Osteoblast (primary cell): ENCODE measurements around the gene SLC2A9. TPM values are rescaled to one million over a fixed set of nuclear protein-coding genes. Genes with fewer than 3 reads are reported as not detected.

ENCODE experiments used
- DNase-seq: peaks from one replicate; pipeline ENCODE4 v3.0.0; 2011; ENCODE audit warnings: low spot score, mixed read lengths; ENCODE audit not compliant: insufficient read length; ENCODE audit errors: missing footprints
- H2AFZ ChIP-seq: 2 replicates; pipeline ENCODE4 v1.6.0; 2011; ENCODE audit warnings: mild to moderate bottlenecking, low read length
- H3K27ac ChIP-seq: 2 replicates; pipeline ENCODE4 v1.5.1; 2011; ENCODE audit warnings: mild to moderate bottlenecking, low read depth, low read length, moderate library complexity
- H3K27me3 ChIP-seq: 2 replicates; pipeline ENCODE4 v1.6.0; 2012; ENCODE audit warnings: mild to moderate bottlenecking, control low read depth, inconsistent platforms, low read length, moderate library complexity; ENCODE audit not compliant: insufficient read depth
- H3K36me3 ChIP-seq: 2 replicates; pipeline ENCODE4 v1.5.1; 2011; ENCODE audit warnings: mild to moderate bottlenecking, low read length, control low read depth, moderate library complexity; ENCODE audit not compliant: insufficient read depth
- H3K4me1 ChIP-seq: 2 replicates; pipeline ENCODE4 v1.5.1; 2011; ENCODE audit warnings: mild to moderate bottlenecking, low read length, control low read depth, moderate library complexity; ENCODE audit not compliant: insufficient read depth
- H3K4me2 ChIP-seq: 2 replicates; pipeline ENCODE4 v1.6.0; 2011; ENCODE audit warnings: mild to moderate bottlenecking, low read length; ENCODE audit not compliant: insufficient read depth
- H3K4me3 ChIP-seq: fragments of 200-600 bp; sonication (generic); 3 replicates; pipeline ENCODE4 v1.5.1; 2012; ENCODE audit warnings: mild to moderate bottlenecking, low read length, inconsistent platforms; ENCODE audit not compliant: insufficient read depth
- H3K79me2 ChIP-seq: 2 replicates; pipeline ENCODE4 v1.6.0; 2012; ENCODE audit warnings: mild to moderate bottlenecking, low read length, control low read depth, inconsistent platforms; ENCODE audit not compliant: insufficient read depth
- H3K9me3 ChIP-seq: 2 replicates; pipeline ENCODE4 v1.5.1; 2011; ENCODE audit warnings: low read depth, low read length, control low read depth
- H4K20me1 ChIP-seq: 2 replicates; pipeline ENCODE4 v1.6.0; 2012; ENCODE audit warnings: mild to moderate bottlenecking, low read length, control low read depth; ENCODE audit not compliant: insufficient read depth
- total RNA-seq: library from RNA; depleted of rRNA; stranded (reverse); fragments of >200 nt; gene quantifications from 2 replicates; pipeline ENCODE4 v1.2.3, GENCODE V29; 2012
- TF ChIP-seq, protein P1 (sequence below): IDR thresholded peaks from 2 replicates; pipeline ENCODE4 v1.5.1; 2011; ENCODE audit warnings: mild to moderate bottlenecking, low read depth, low read length, moderate library complexity; ENCODE audit errors: extremely low read depth

Gene SLC2A9
- total RNA-seq, 1 donor: 2.5 TPM

DNA sequence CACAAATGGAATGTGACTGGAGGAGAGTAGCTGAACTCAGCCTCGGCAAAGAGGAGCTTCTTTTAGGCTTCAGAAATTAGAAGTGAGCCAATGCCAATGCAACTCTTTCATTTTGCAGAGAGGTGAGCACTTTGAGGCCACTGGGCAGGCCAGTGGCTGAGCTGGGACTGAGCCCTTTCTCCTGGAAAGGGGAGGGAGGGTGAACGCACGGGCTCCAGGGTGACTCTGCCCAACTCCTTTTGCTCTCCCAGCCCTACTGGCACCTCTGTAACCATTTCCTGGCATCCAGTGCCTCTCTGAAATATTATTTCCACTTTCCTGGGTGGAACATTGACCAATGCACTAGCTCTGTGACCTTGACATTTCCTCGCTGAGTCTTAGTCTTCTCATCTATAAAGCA, 88.1 kb downstream of the SLC2A9 start:
- H3K4me2 ChIP-seq: no peak overlapping the region
- TF ChIP-seq, protein P1, sequence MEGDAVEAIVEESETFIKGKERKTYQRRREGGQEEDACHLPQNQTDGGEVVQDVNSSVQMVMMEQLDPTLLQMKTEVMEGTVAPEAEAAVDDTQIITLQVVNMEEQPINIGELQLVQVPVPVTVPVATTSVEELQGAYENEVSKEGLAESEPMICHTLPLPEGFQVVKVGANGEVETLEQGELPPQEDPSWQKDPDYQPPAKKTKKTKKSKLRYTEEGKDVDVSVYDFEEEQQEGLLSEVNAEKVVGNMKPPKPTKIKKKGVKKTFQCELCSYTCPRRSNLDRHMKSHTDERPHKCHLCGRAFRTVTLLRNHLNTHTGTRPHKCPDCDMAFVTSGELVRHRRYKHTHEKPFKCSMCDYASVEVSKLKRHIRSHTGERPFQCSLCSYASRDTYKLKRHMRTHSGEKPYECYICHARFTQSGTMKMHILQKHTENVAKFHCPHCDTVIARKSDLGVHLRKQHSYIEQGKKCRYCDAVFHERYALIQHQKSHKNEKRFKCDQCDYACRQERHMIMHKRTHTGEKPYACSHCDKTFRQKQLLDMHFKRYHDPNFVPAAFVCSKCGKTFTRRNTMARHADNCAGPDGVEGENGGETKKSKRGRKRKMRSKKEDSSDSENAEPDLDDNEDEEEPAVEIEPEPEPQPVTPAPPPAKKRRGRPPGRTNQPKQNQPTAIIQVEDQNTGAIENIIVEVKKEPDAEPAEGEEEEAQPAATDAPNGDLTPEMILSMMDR: no peak
- no peak overlapping the region for H3K27ac ChIP-seq
- no peaks in the 10 kb centered on the region for H3K79me2 ChIP-seq
- no peaks in the 10 kb centered on the region for H4K20me1 ChIP-seq
- H3K36me3 ChIP-seq: no peaks in the 10 kb centered on the region
- no peaks in the 10 kb centered on the region for H3K27me3 ChIP-seq
- no peaks in the 10 kb centered on the region for H3K9me3 ChIP-seq
- H3K4me1 ChIP-seq: no peaks in the 10 kb centered on the region
- no peak overlapping the region for H3K4me3 ChIP-seq
- no peak overlapping the region for H2AFZ ChIP-seq
- DNase-seq: no peak

GRCh38 chr4:9932771-9933170, 88.5 kb downstream of the SLC2A9 start:
- Histone ChIP-seq H4K20me1 (no peaks in the 10 kb centered on the region), H3K27me3 (no peaks in the 10 kb centered on the region), H3K36me3 (no peaks in the 10 kb centered on the region), H3K4me2 (no peak overlapping the region), H3K4me1 (no peaks in the 10 kb centered on the region), H3K4me3 (no peak overlapping the region), H3K27ac (no peak overlapping the region), H3K79me2 (no peaks in the 10 kb centered on the region), H2AFZ (no peak overlapping the region), H3K9me3 (no peaks in the 10 kb centered on the region)
- no peak for DNase-seq
- TF ChIP-seq, protein P1: no peak

DNA sequence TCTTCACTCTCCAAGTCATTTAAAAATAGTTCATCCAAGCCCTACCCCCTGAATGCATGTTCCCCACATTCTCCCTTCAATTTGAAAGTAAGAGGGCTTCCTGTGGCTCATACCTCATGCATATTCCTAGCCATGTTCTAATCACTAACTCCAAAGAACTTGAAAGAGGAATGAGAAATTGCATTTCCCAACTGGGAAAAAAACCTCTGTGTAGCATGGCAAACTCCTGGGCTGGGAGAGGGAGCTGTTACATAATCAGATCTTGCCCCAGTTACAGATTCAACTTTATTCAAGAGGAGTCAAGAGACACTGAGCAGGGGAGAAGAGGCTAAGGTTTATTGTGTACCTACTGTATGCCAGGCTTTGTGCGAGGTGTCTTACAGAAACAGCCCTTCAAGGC, 90.2 kb downstream of the SLC2A9 start:
- no peak overlapping the region for H3K27ac ChIP-seq
- no peak overlapping the region for H3K4me2 ChIP-seq
- H3K9me3 ChIP-seq: no peaks in the 10 kb centered on the region
- H2AFZ ChIP-seq: no peak overlapping the region
- no peak for DNase-seq
- H4K20me1 ChIP-seq: no peaks in the 10 kb centered on the region
- TF ChIP-seq, protein P1: no peak
- no peaks in the 10 kb centered on the region for H3K27me3 ChIP-seq
- H3K79me2 ChIP-seq: no peaks in the 10 kb centered on the region
- H3K36me3 ChIP-seq: no peaks in the 10 kb centered on the region
- H3K4me1 ChIP-seq: no peaks in the 10 kb centered on the region
- H3K4me3 ChIP-seq: no peak overlapping the region

DNA sequence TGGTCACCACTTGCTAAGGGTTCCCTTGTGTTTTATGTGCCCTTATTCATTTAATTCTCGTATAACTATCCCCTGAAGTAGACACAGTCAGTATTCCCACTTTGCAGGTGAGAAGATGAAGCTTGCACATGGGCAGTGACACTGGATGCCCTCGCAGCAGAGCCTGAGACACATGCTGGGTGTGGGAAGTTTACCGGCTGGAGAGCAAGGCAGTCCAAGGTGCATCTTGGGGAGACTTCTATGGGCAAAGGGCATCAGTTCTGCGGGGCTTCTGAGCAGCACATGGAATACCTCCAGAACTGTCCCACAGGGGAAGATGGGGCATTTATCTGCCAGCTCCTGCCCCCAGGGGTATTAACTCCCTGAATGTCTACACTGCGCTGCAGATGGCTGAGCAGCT, 92.2 kb downstream of the SLC2A9 start:
- no peaks in the 10 kb centered on the region for H3K9me3 ChIP-seq
- no peaks in the 10 kb centered on the region for H3K4me1 ChIP-seq
- no peak overlapping the region for H3K4me3 ChIP-seq
- no peaks in the 10 kb centered on the region for H3K79me2 ChIP-seq
- H4K20me1 ChIP-seq: no peaks in the 10 kb centered on the region
- H3K36me3 ChIP-seq: no peaks in the 10 kb centered on the region
- no peaks in the 10 kb centered on the region for H3K27me3 ChIP-seq
- DNase-seq: no peak
- H3K27ac ChIP-seq: no peak overlapping the region
- H3K4me2 ChIP-seq: no peak overlapping the region
- TF ChIP-seq, protein P1: no peak
- H2AFZ ChIP-seq: no peak overlapping the region
